ENCODE measurements around the gene EIF4A3. TPM values are rescaled to one million over a fixed set of nuclear protein-coding genes. Genes with fewer than 3 reads are reported as not detected.

Gene EIF4A3
- total and polyA plus RNA-seq, 10 of the 15 experiments (the other 5 are each of a cell fraction or from before 2014, with no cell fraction given), result 53.3 to 225 (median 103) TPM

DNA sequence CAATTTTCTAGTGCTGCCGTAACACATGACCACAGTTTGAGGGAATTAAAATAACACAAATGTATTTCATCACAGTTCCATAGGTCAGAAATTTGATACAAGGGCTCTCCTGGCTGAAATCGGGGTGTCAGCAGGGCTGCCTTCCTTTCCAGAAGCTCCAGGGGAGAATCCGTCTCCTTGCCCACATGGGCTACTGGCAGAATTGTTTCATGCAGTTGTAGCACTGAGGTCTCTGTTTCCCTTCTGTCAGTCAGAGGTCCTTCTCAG is 20.5 kb downstream of the EIF4A3 start (continued):
- no peak for TF ChIP-seq ZNF24 (IDR thresholded peaks at IDR 0.05)
- TF ChIP-seq TCF3 (IDR thresholded peaks at IDR 0.05; ENCODE audit: borderline replicate concordance, insufficient read depth, low read depth, low read length), result no peak
- no peak for TF ChIP-seq JUND (IDR thresholded peaks at IDR 0.05; ENCODE audit: low read depth, low read length)
- no peak for TF ChIP-seq CBFB (IDR thresholded peaks at IDR 0.05; ENCODE audit: low read depth)

DNA sequence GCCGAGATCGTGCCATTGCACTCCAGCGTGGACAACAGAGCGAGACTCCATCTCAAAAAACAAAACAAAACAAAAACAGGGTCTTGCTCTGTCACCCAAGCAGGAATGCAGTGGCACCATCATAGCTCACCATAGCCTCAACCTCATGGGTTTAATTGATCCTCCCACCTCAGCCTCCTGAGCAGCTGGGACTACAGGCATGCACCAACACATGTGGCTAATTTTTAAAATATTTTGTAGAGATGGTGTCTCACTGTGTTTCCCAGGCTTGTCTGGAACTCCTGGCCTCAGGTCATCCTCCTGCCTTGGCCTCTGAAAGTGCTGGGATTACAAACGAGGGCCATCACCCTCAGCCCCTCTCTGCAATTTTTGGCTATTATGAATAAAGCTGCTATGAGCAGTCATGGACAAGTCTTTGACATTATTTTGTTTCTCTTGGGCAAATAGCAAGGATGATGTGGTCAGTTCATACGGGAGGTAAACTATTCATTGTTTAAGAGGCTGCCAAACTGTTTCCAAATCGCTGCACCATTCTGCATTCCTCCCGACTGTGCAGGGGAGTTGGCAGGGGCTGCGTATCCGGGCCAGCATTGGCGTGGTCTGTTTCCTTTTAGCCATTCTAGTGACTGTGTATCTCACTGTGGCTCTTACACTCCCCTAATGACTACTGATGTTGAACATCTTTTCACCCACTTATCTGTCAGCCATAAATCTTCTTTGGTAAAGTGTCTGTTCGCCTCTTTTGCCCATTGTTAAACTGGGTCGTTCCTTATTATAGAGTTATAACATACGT is 21.1 kb downstream of the EIF4A3 start:
- ATAC-seq (no peak), FAIRE-seq (no peak), DNase-seq (ENCODE audit: low read depth, low spot score) (no peak)
- Histone ChIP-seq H3K4me3 (no peak overlapping the region), H3K9me3 (replicated peaks; ENCODE audit: control insufficient read depth, insufficient read depth, low read length) (no peaks in the 10 kb centered on the region), H3K27me3 (replicated peaks in 1 of 2; ENCODE audit: control insufficient read depth in 2 of 2, insufficient read depth in 2 of 2, low read length in 1 of 2) (no peaks in the 10 kb centered on the region; a peak in 1 of 4 replicates), H3K4me1 (ENCODE audit: control insufficient read depth, insufficient read depth, low read length) (no peaks in the 10 kb centered on the region), H4K20me1 (ENCODE audit: control insufficient read depth, insufficient read depth) (no peaks in the 10 kb centered on the region), H3K4me2 (ENCODE audit: control insufficient read depth, insufficient read depth) (no peak overlapping the region), H3K36me3 (ENCODE audit: control insufficient read depth in 2 of 2, insufficient read depth in 2 of 2, low read length in 1 of 2) (no peaks in the 10 kb centered on the region), H3K9ac (ENCODE audit: control insufficient read depth, insufficient read depth, low read length) (no peak overlapping the region), H3K79me2 (ENCODE audit: control insufficient read depth, insufficient read depth, low read length) (no peaks in the 10 kb centered on the region), H3K27ac (ENCODE audit: control insufficient read depth, insufficient read depth) (no peak overlapping the region), H2AFZ (ENCODE audit: control insufficient read depth, low read depth, low read length) (no peak overlapping the region)
- in situ Hi-C loops (cut with MboI) (no loop called here), intact Hi-C loops (cut with micrococcal nuclease; ENCODE audit: unreplicated experiment) (no loop called here)
- ChIA-PET SMC1A (ENCODE audit: uncharacterized antibody, unreplicated experiment) (no interaction called here), POLR2A (no interaction called here), CTCF (interaction anchor here (1.3 to 1.7 kb wide), 3 partner anchors 24 to 43 kb away, joined by 3 to 6 read pairs (median 4); partner anchors contain the start of gene GAA), RAD21 (ENCODE audit: unreplicated experiment) (no interaction called here)
- no peak for TF ChIP-seq SIN3A (IDR thresholded peaks at IDR 0.05; ENCODE audit: low read depth, low read length)
- no peak for TF ChIP-seq NFYB (IDR thresholded peaks at IDR 0.05; ENCODE audit: insufficient read depth, low read depth, low read length)
- TF ChIP-seq, protein P1, sequence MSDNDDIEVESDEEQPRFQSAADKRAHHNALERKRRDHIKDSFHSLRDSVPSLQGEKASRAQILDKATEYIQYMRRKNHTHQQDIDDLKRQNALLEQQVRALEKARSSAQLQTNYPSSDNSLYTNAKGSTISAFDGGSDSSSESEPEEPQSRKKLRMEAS (IDR thresholded peaks at IDR 0.05; ENCODE audit: low read depth, low read length), result no peak
- TF ChIP-seq RCOR1 (conservative IDR thresholded peaks at IDR 0.05; ENCODE audit: low read depth, low read length), result no peak
- no peak for TF ChIP-seq NFXL1 (IDR thresholded peaks at IDR 0.05; ENCODE audit: borderline replicate concordance)
- TF ChIP-seq, protein P2, sequence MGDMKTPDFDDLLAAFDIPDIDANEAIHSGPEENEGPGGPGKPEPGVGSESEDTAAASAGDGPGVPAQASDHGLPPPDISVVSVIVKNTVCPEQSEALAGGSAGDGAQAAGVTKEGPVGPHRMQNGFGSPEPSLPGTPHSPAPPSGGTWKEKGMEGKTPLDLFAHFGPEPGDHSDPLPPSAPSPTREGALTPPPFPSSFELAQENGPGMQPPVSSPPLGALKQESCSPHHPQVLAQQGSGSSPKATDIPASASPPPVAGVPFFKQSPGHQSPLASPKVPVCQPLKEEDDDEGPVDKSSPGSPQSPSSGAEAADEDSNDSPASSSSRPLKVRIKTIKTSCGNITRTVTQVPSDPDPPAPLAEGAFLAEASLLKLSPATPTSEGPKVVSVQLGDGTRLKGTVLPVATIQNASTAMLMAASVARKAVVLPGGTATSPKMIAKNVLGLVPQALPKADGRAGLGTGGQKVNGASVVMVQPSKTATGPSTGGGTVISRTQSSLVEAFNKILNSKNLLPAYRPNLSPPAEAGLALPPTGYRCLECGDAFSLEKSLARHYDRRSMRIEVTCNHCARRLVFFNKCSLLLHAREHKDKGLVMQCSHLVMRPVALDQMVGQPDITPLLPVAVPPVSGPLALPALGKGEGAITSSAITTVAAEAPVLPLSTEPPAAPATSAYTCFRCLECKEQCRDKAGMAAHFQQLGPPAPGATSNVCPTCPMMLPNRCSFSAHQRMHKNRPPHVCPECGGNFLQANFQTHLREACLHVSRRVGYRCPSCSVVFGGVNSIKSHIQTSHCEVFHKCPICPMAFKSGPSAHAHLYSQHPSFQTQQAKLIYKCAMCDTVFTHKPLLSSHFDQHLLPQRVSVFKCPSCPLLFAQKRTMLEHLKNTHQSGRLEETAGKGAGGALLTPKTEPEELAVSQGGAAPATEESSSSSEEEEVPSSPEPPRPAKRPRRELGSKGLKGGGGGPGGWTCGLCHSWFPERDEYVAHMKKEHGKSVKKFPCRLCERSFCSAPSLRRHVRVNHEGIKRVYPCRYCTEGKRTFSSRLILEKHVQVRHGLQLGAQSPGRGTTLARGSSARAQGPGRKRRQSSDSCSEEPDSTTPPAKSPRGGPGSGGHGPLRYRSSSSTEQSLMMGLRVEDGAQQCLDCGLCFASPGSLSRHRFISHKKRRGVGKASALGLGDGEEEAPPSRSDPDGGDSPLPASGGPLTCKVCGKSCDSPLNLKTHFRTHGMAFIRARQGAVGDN (IDR thresholded peaks at IDR 0.05), result no peak
- TF ChIP-seq, protein P3, sequence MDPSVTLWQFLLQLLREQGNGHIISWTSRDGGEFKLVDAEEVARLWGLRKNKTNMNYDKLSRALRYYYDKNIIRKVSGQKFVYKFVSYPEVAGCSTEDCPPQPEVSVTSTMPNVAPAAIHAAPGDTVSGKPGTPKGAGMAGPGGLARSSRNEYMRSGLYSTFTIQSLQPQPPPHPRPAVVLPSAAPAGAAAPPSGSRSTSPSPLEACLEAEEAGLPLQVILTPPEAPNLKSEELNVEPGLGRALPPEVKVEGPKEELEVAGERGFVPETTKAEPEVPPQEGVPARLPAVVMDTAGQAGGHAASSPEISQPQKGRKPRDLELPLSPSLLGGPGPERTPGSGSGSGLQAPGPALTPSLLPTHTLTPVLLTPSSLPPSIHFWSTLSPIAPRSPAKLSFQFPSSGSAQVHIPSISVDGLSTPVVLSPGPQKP (IDR thresholded peaks at IDR 0.05; ENCODE audit: low read depth, low read length), result no peak
- TF ChIP-seq ZNF217 (IDR thresholded peaks at IDR 0.05), result no peak
- no peak for TF ChIP-seq TAF1 (IDR thresholded peaks at IDR 0.05; ENCODE audit: borderline replicate concordance, low read depth, low read length)
- TF ChIP-seq NRF1 (conservative IDR thresholded peaks at IDR 0.05; ENCODE audit: low read depth, low read length), result no peak
- TF ChIP-seq RB1 (IDR thresholded peaks at IDR 0.05; ENCODE audit: borderline replicate concordance), result no peak
- no peak for TF ChIP-seq MEF2A (IDR thresholded peaks at IDR 0.05; ENCODE audit: insufficient read depth, low read depth, low read length)
- no peak for TF ChIP-seq TCF12 (IDR thresholded peaks at IDR 0.05; ENCODE audit: low read depth, low read length)
- no TSS peak for BruUV-seq (replicated peaks)
- 43% methylated on average over 14 of the region's 14 CpGs for WGBS (ENCODE audit: insufficient coverage, insufficient replicate concordance, low lambda C conversion rate, missing lambda C conversion rate)
